Measurements from ENCODE around the gene ATP7A.
A peak's percentile ranks its signal among the peaks of the same experiment; 100 is the strongest.

- TF ChIP-seq, protein P1, sequence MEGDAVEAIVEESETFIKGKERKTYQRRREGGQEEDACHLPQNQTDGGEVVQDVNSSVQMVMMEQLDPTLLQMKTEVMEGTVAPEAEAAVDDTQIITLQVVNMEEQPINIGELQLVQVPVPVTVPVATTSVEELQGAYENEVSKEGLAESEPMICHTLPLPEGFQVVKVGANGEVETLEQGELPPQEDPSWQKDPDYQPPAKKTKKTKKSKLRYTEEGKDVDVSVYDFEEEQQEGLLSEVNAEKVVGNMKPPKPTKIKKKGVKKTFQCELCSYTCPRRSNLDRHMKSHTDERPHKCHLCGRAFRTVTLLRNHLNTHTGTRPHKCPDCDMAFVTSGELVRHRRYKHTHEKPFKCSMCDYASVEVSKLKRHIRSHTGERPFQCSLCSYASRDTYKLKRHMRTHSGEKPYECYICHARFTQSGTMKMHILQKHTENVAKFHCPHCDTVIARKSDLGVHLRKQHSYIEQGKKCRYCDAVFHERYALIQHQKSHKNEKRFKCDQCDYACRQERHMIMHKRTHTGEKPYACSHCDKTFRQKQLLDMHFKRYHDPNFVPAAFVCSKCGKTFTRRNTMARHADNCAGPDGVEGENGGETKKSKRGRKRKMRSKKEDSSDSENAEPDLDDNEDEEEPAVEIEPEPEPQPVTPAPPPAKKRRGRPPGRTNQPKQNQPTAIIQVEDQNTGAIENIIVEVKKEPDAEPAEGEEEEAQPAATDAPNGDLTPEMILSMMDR (conservative IDR thresholded peaks at IDR 0.05; ENCODE audit: low read length) = peak; percentile 80
- TF ChIP-seq EZH2phosphoT487 (IDR thresholded peaks at IDR 0.05; ENCODE audit: borderline replicate concordance, low read depth, low read length) = no peak
Measured at GRCh38 chrX:78024349-78025059, 114.0 kb downstream of the ATP7A start.
